HG03469 (cell line): Measurements from ENCODE around the gene ST7.
"Not testable (repeated sequence)": the region's sequence is repeated elsewhere in the genome, so short reads cannot be mapped to it uniquely, and the experiment has no call there.

Source experiments
- ATAC-seq: cut with Tn5 transposase; IDR thresholded peaks from one replicate; pipeline ENCODE4 v1.9.1; 2021; ENCODE audit warnings: mild to moderate bottlenecking, moderate library complexity, moderate number of reproducible peaks; ENCODE audit not compliant: unreplicated experiment

The ST7 gene

DNA sequence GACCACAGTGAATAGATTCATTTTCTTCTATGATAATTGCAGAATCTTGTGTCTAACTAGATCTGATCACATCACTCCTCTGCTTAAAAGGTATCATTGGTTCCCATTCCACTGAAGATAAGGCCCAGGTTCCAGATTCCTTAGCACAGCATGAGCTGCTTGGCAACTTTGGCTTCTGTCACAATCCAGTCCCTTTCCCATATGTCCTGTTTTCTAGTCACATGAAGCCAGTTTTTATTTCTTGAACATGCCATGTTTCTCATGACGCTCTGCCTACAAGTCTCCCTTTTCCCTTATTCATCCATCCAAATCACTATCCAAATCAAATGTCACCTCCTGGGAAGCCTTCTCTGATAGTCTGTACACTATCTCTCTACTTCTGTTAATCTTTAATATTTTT lies 167.0 kb downstream of the ST7 start:
- not testable (repeated sequence) for ATAC-seq

DNA sequence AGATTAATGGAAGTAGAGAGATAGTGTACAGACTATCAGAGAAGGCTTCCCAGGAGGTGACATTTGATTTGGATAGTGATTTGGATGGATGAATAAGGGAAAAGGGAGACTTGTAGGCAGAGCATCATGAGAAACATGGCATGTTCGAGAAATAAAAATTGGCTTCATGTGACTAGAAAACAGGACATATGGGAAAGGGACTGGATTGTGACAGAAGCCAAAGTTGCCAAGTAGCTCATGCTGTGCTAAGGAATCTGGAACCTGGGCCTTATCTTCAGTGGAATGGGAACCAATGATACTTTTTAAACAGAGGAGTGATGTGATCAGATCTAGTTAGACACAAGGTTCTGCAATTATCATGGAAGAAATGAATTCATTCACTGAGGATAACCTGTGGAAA lies 168.7 kb downstream of the ST7 start:
- not testable (repeated sequence) for ATAC-seq

DNA sequence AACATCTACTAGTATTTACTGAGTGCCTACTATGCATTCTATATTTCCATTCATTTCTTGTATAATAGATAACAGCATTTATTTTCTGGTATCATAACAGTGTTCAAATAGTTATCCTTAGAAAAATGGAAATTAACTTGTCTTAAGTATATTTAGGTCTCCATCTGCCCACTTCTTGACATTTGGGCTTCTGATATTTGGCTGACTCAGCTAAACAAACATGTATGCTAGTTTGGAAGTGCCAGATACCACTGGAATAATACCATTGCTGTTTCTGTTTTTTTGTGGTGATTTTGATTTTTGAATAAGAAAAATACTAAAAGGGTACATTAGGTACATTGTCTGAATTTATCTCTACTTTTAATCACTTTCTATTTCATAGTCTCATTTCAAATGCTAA lies 169.2 kb downstream of the ST7 start:
- no peak for ATAC-seq

DNA sequence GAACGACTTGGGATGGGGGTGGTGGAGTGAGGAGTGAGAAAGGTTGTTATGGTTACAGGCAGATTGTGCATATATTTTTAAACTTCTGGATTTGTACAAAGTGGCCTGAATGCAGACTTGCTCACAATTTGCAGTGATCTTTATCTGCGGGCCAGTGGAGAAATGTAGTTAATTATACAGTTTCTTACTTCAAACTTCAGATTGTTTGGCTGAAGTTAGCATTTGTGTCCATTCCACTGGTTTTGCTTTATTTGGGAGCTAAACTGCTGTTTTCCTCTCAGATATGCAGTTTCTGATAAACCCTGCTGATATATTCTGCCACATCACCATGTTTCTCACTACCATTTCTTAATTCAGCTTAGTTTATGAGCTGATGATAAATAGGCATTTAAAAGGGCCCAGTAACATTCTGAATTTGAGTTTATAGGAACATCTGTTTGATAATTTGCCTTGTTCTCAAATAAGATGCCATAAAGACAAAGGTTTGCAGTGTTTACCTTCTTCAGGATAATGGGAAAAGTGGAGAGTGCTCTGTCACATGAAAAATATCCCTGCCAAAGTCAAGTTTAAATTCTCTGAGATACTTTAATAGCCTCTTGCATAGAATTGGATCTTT lies 170.1 kb downstream of the ST7 start:
- ATAC-seq = no peak

DNA sequence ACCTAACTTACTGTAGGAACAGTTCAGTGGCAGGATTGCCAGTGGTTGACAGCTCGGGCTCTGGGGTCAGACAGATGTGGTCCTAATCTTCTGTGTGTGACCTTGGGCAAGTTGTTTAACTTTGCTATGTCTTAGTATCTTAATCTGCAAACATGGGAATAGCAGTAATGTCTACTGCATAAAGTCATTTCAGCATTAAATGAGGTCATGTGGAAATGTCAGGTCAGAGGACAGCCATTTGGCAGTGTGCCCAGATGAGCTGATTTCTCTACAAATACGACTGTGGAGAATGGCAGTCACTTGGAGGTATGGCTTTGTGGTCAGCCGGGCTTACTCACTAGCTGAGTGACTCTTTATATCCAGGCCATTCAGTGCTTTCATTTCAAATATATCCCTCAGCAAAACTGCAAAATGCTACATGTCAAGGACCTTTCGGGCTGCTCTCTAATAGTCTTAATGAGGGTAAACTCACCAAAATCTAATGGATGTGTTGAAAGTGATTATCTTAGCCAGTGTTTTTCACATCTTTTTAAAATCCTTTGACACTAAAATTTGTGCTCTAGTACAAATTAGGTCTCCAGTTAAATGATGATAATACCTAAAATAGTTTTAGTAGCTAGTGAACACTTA lies 171.4 kb downstream of the ST7 start:
- ATAC-seq = peak; percentile 89

DNA sequence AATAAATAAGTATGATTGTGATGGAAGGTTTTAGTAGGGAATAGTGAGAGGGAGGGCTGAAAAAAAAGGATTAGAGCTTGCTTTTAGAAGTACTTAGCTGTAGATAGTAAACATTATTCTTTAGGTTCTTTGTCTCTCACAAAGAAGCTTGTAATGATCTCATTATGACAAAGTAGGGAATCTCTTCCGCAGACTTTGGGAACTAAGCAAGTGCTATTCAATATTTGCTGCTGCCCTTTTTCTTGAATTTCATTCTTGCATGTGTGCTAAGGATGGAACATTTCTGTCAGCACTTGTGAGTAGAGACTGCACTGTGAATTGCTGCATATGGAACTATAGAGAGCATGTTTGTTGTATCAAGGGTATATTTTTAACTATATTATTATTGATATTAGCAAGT lies 173.4 kb downstream of the ST7 start:
- ATAC-seq = no peak

DNA sequence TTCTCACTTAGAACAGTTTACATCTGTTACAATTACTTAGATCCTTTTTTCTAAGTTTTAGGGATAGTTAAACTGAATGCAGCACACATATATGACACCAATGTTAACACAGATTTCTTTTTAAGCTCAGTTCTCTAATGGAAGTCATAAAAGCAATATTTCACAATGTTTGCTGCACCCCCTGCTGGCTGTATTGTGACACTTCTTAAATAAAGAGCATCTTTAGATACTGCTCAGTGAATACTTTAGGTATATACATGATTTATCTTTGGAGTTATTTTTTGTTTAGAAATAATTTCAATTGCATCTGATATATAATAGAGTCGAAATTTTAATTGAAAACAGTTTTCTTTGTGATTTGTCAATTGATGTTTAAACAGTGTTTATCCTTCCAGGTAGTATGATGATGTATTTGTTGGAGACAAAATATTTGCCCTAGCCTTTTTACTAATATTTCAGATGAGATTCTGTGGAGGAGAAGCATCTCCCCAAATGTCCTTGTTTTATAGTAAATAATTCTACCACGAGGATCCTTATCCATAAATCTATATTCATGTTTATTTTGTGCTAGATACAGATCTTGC lies 174.4 kb downstream of the ST7 start:
- no peak for ATAC-seq

DNA sequence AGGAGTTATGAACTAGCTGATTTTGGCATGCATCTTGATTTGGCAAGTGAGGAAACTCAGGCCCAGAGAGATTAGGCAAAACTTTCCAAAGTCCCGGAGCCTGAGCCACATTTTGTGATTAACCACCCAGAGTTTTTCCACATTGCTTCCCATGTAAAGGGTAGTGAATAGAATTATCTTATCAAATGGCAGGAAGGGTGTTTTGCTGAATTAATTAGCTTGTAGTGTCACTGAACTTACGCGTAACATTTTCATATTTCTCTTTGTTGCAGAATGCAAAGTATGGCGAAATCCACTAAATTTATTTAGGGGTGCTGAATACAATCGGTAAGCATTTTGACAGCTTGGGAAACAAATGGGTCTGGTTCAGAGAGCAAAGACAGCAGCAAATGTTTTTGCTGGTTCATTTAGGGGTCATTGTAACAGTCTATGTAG lies 176.2 kb downstream of the ST7 start:
- no peak for ATAC-seq

DNA sequence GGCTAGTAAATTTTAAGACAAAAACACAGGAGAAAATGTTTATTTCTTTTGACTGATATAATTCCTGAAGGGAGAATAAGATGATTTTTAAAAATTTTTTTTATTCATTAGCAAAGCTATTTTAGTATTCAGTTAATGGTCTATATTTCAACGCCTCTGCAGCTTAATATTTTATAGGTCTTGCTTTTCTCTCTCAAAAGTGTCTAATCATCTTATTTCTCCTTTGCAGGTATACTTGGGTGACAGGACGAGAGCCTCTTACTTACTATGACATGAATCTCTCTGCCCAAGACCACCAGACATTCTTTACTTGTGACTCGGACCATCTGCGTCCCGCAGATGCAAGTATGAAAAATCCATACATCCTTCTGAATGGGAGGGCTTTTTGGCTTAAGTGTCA lies 177.0 kb downstream of the ST7 start:
- no peak for ATAC-seq

DNA sequence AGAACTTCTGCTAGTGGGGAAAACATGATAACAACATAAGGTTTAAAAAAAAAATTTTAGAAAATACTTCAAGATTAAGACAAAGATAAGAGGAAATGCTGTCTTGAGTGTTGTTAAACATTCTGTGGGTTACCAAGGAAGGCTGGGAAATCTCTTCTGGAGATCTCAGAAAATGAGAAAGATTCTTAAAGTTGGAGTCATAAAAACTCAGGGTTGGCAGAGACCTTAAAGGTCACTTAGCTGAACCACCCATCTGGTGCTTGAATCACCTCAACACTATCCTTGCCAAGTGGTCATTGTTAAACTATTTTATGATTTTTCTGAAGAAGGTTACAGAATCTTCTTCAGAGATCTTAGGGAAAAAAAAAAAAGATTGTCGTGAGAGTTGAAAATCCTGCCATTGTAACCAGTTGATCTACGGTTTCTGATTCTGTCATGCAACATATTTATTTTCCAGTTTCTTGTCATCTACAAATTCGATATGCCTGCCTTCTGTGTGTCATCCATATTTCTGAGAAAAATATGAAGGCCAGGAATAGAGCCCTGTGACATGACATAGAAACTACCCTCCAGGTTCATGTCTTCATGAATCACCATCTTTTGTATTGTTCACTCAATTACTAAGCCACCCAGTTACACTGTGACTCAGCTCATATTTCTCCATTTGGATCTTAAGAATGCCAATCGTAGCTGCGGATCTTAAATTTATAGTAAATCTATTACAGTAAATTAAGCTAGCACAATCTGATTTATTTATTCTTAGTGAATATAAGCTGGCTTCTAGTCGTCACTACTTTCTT lies 179.2 kb downstream of the ST7 start:
- ATAC-seq = no peak

DNA sequence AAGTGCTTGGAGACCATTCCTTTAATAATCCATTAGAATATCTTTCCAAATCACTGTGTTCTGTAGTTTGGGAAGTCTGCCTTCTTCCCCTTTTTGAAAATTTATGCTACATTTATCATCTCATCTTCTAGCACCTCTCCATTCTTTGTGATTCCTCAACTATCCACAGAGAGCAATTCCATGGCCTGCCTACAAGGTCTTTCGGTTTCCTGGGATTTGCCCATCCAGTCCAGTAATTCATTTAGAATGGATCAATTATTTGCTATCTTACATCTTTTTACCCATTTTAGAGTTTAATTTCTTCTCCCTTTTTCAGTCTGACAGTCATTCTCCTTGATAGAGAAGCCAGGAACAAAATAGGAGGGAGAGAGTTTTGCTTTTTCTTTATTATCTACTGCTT lies 179.8 kb downstream of the ST7 start:
- ATAC-seq = no peak

DNA sequence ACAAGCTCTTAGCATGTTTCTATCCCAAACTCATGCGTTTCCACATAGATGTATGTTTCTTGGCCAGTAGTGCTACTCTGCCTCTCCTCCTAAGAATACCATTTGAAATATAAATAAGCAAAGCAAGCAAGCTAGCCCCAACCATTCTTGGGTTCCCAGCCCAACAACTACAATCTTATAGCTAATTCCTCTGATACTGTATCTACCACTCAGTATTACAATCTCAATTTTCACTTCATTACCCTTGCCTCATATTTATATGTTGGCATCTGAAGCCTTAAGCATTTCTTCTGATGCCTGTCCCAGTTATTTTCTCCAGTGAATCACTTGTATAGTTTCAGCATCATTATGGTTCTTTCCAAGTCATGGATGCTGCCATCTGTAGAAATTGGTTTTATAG lies 181.1 kb downstream of the ST7 start:
- ATAC-seq = no peak

DNA sequence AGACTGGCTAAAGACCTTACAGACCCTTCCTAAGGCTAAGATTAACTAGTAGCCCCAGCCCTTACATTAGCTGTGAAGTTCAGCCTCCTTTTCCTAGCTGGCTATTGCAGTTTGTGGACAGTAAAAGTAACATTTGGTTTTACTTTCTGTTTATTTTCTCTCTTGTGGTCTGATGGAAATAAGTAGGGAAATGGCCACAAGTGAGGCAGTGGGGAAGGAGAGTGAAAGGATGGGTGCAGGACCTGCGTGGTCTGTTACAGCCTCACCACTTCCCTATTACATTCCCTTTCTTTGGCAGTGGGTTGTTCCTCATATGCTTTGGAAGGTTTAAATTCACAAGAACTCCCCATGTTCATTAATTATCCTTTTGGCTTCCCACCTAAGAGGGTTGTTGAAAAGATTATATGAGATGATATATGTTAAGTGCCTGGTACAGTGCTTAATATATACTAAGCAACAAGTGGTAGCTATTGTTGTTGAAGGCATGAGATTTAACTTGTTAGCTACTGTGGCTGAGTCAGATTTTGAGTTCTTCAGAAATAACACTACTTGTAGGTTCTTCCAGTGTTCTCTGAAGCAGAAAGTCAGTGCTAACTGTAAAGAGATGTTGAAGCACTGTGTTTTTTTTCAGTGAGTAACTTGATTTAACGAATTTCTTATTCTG lies 181.7 kb downstream of the ST7 start:
- ATAC-seq = no peak

DNA sequence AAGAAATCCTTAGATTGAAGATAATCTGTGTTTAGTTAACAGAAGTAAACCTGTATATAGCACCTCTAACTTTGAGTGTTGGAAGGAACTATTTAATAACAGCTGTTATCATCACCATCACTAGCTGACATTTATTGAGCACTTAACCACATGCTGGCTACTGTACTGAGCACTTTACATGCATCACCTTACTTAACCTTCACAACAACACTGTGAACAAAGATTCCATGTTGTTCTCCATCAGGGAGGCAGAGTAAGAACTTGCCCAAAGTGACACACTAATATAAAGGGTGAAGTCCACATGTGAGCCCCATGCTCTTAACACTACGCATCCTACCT lies 182.2 kb downstream of the ST7 start:
- no peak for ATAC-seq

DNA sequence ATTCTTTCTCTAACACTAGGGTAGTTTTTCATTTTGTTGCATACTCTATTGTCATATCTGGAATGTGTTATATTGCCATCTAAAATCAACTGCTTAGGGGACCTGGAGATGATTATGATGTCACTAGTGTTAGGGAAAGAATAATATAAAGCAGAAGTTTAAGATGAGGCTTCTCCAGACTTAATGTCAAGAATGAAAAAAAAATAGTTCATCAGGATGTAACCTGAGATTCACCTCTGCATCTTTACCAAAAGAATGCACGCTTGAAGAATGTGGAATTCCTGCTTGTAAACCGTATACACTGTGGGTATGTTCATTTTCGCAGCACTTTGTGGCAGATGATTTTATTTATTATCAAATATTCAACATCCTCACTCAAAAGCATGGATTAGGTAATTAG lies 184.6 kb downstream of the ST7 start:
- ATAC-seq = no peak

DNA sequence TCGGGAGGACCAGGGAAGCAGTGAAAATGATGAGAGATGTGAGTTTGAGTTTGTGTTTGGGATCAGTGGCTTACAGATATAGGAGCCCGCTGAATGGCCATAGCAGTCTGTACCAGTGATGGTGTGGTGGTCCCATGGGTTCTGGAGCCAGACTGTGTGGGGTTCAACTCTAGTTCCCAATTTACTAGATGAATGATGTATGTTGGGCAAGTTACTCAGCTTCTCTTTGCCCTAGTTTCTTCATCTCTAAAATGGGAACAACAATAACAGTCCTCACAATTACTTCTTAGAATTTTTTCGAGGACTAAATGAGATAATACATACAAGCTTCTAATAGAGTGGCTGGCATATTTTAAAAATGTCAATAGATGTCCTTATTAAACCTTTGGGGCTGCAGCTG lies 185.2 kb downstream of the ST7 start:
- ATAC-seq = no peak

DNA sequence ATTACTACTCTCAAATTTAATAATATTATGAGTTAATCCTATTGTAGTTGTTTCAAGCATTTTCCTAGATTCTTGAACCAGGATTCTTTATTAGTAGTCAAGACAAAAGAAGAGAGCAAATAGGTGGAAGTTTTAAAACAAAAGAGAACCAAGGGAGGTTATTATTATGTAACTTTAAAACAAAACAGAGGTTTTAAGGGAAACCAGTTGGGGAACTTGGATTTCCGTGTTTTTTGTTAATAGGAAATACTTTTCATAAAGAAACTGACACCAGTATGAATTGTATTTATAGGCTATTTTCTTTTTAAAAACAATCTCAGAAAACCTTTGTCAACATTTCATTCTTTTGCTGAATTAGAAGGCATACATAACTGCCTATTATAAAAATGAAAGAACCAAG lies 185.7 kb downstream of the ST7 start:
- ATAC-seq = no peak

DNA sequence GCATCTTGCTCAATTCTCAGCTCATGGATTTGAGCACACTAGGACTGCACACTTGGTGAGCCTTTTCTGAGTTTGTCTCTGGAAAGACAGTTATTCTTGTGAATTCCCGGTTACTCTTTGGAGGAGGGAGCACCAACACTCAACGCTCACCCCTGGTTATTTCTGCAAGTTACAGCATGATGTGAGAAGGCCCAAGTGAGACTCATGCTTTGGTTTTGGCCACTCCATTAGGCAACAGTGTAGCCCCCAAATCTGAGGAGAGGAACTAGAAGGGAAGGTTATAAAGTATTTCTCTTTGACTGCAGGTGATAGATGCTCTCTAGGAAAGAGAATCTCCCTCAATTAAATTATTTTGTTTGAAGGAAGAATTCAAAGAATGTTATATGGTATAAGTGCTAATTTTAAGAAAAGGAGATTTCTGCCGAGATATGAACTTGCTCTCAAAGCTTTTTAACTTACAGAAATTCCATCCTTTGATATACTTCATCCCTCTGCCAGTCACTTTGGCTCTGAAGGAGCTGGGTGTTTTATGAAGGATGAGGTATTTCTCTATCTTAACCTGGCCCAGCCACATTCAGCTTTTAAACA lies 186.2 kb downstream of the ST7 start:
- ATAC-seq = no peak

DNA sequence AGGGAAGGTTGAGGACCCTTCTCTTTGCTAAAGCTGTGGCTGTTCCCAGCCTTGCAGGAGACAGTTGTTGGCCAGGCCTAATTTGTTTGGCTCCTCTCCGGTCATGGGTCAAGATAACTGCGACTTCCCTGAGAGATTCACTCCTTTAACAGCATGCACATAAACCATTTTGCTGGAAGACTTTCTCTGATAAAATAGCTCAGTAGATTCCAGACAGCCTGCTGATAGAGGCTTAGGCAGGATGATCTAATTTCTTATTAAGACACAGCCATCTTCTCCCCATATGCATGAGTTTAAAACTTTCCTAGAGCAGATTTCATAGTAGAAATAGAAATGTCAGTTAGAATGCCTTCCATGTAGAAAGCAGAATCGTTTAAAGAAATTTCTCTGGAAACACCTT lies 187.6 kb downstream of the ST7 start:
- ATAC-seq = no peak

DNA sequence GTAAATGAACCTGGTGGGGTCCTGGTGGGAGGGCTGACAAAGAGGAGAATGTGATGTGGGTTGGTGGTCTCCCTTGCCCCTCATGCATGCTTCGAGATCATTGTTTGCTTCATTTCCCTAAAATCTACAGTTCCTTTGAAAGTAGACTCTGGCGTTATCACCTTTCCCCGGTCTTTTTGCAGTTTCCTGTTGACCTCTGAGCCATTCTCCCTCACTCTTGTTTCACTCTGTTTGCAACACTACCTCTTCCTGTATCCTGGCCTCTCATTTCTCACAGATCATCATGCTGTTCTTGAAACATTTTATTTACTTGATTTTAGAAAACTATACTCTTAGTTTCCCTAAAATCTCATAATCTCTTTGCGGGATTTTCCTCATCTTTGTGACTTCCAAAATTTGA lies 189.8 kb downstream of the ST7 start:
- ATAC-seq = no peak

DNA sequence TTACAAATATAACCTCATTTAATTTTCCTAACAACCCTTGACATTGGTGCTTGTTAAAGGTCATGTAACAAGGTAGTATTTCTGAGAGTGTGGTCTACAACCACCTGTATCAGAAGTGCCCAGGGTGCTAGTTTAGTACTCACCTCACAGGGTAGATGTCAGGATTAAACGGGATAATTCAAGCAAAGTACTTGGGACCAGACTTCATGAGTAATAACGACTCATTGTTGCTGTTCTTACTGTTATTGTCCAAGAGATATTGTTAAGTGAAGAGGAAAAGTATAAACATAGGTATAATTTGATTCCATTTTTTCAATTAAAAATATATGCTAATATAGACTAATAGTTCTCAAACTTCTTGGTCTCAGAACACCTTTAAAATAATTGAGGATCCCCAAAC lies 190.3 kb downstream of the ST7 start:
- ATAC-seq = no peak
